Amygdala (tissue), 56 donors: ENCODE measurements around the gene CNBD2.
"Not testable (repeated sequence)": the region's sequence is repeated elsewhere in the genome, so short reads cannot be mapped to it uniquely, and the experiment has no call there.

Experiments
- DNase-seq, 56 donors: peaks; one replicate each; lab custom pipeline; 2025; lab: John Stamatoyannopoulos, UW

The CNBD2 gene

GRCh38 chr20:36053863-36054518 lies 85.6 kb downstream of the CNBD2 start:
- not testable (repeated sequence) for DNase-seq

- no peak for DNase-seq
Observed at GRCh38 chr20:36055145-36055544, 86.8 kb downstream of the CNBD2 start.

- DNase-seq = no peak
Observed at GRCh38 chr20:36060676-36061075, 92.3 kb downstream of the CNBD2 start.

- DNase-seq = peak in 10 of 56 donors; percentile 1 to 34 (median 8)
Observed at GRCh38 chr20:36061754-36062153, 93.4 kb downstream of the CNBD2 start.

GRCh38 chr20:36062799-36063198 lies 94.4 kb downstream of the CNBD2 start:
- DNase-seq = no peak

GRCh38 chr20:36063916-36064657 lies 95.7 kb downstream of the CNBD2 start:
- DNase-seq = peak in 4 of 56 donors; percentile 8 to 52 (median 40)

GRCh38 chr20:36064658-36065426 lies 96.5 kb downstream of the CNBD2 start:
- DNase-seq = peak; percentile 30 to 96 (median 87)

GRCh38 chr20:36065427-36065998 lies 97.1 kb downstream of the CNBD2 start:
- DNase-seq = peak in 1 of 56 donors; percentile 0

GRCh38 chr20:36066777-36067176 lies 98.4 kb downstream of the CNBD2 start:
- no peak for DNase-seq

- not testable (repeated sequence) for DNase-seq
Observed at GRCh38 chr20:36068526-36068925, 100.1 kb downstream of the CNBD2 start.

- DNase-seq = peak in 32 of 56 donors; percentile 13 to 67 (median 28)
Observed at GRCh38 chr20:36070451-36070850, 102.1 kb downstream of the CNBD2 start.

GRCh38 chr20:36071848-36072247 lies 103.5 kb downstream of the CNBD2 start:
- no peak for DNase-seq

- DNase-seq = no peak
Observed at GRCh38 chr20:36074983-36075382, 106.6 kb downstream of the CNBD2 start.

GRCh38 chr20:36077762-36078161 lies 109.4 kb downstream of the CNBD2 start:
- not testable (repeated sequence) for DNase-seq

GRCh38 chr20:36079486-36079885 lies 111.1 kb downstream of the CNBD2 start:
- no peak for DNase-seq

- DNase-seq = not testable (repeated sequence)
Observed at GRCh38 chr20:36079984-36080383, 111.6 kb downstream of the CNBD2 start.
